Loucy (cell line): ENCODE data around the gene ALKBH7.

Source experiments
- EZH2phosphoT487 ChIP-seq: fragments of 200-600 bp; IDR thresholded peaks from 2 replicates; pipeline ENCODE4 v1.6.1; 2018; ENCODE audit warnings: antibody characterized with exemption, mild to moderate bottlenecking, moderate library complexity, borderline replicate concordance
- TF ChIP-seq, protein P1 (sequence below): fragments of 200-600 bp; sonication (generic); conservative IDR thresholded peaks from 2 replicates; pipeline ENCODE4 v1.5.1; 2014; ENCODE audit warnings: mild to moderate bottlenecking, antibody characterized with exemption, low read length

DNA sequence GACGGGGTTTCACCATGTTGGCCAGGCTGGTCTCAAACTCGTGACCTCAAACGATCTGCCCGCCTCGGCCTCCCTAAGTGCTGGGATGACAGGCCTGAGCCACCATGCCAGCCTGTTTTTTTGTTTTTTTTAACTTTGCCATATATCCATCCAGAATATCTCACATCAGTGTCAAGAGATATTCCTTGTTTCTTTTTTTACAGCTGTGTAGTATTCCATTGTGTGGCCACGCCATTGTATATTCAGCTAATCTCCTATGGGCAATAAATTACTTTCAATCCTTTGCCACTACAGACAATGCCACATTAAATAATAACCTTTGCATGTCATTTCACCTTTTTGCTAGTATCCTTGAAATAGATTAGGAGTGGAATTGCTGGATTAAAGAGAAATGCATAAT lies 36.8 kb downstream of the ALKBH7 start:
- TF ChIP-seq, protein P1, sequence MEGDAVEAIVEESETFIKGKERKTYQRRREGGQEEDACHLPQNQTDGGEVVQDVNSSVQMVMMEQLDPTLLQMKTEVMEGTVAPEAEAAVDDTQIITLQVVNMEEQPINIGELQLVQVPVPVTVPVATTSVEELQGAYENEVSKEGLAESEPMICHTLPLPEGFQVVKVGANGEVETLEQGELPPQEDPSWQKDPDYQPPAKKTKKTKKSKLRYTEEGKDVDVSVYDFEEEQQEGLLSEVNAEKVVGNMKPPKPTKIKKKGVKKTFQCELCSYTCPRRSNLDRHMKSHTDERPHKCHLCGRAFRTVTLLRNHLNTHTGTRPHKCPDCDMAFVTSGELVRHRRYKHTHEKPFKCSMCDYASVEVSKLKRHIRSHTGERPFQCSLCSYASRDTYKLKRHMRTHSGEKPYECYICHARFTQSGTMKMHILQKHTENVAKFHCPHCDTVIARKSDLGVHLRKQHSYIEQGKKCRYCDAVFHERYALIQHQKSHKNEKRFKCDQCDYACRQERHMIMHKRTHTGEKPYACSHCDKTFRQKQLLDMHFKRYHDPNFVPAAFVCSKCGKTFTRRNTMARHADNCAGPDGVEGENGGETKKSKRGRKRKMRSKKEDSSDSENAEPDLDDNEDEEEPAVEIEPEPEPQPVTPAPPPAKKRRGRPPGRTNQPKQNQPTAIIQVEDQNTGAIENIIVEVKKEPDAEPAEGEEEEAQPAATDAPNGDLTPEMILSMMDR: no peak
- no peak for TF ChIP-seq EZH2phosphoT487
